GM18517 (cell line): ENCODE measurements around the gene GOLGA6L2.
"Not testable (repeated sequence)": the region's sequence is repeated elsewhere in the genome, so short reads cannot be mapped to it uniquely, and the experiment has no call there.

ENCODE experiments used
- ATAC-seq: cut with Tn5 transposase; IDR thresholded peaks from one replicate; pipeline ENCODE4 v1.9.1; 2021; ENCODE audit warnings: mild to moderate bottlenecking, moderate library complexity; ENCODE audit not compliant: unreplicated experiment

GOLGA6L2 gene

GRCh38 chr15:23447107-23447500 lies at the start of gene GOLGA6L2:
Gene GOLGA6L2, minus strand, starts transcription at chr15:23447243. Its CDS starts 62 bp downstream, at chr15:23447181.
- no peak for ATAC-seq

DNA sequence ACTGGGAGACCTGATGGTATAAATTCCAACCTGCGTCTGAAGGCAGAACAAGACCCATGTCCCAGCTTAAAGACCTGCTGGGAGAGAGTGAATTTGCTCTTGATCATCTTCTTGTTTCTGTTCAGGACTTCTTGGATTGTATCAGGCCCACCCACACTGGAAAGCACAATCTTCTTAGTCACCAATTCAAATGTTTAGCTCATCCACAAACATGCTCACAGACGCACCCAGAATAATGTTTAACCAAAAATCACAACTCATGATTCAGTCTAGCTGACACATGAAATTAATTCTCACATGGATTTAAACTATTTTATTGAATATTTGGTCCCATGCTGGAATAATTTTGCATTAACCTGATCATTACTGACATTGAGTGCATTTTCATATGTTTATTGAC lies 37.8 kb upstream of the GOLGA6L2 start:
- ATAC-seq, result no peak

DNA sequence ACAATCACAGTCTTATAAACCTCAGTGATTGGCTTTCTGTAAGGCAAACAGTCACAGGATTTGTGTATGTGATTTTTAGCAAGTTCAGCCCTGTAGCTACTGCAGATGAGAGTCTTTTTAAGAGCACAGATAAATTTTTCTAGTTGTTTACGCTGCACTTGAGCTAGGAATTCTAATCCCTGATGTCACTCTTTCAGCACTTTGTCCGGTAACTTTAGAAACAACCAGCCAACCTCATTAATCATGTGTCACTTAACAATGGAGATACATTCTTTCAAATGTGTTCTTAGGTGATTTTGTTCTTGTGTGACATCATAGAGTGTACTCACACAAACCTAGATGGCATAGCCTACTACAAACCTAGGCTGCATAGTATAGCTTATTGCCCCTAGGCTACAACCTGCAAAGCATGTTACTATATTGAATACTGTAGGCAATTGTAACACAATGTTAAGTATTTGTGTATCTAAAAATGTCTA lies 36.8 kb upstream of the GOLGA6L2 start:
- ATAC-seq, result no peak

- no peak for ATAC-seq
Measured at GRCh38 chr15:23482764-23483489, 35.9 kb upstream of the GOLGA6L2 start.

GRCh38 chr15:23482228-23482627 lies 35.2 kb upstream of the GOLGA6L2 start:
- no peak for ATAC-seq

- no peak for ATAC-seq
Measured at GRCh38 chr15:23477920-23478319, 30.9 kb upstream of the GOLGA6L2 start.

- no peak for ATAC-seq
Measured at GRCh38 chr15:23472678-23473077, 25.6 kb upstream of the GOLGA6L2 start.

DNA sequence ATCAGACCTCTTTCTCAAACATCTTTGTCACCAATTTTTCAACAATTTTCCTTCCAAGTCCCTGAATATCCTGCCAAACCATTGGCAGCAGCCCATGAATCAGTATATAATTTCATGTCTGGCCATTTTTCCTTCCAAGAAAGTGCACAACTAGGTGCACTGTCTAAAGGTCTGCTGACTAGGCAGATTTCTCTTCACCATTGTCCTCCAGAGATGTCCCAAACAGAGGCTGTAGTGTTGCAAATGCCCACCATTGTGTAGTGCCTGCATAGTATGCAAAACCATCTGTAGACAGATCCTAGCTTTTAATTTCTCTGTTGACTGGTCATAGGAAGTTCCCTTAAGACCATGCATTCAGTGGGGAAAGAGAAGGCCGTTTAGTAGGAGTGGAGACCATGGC lies 25.0 kb upstream of the GOLGA6L2 start:
- no peak for ATAC-seq

DNA sequence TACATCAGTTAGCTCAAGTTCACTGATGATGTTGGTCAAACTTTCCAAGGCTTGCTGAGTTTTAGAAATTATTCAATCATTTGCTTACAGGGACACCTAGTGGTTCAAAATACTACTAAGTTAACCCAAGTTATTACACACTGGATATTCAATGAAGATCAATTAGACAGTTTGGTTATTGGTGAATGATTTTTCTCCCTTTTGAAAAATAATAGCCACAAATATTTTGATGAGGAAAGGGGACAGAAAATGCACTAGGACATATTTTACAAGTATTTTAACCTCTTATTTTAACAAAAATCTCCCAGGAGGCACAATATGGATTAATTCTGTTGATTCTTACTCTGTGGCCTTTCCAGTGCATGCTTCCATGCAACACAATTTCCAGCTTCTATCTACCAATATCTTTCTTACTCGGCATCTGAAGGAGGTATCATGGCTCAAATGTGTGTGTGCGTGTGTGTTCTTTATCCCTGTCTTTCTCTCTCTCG lies 20.1 kb upstream of the GOLGA6L2 start:
- no peak for ATAC-seq

GRCh38 chr15:23457890-23458289 lies 10.8 kb upstream of the GOLGA6L2 start:
- no peak for ATAC-seq

DNA sequence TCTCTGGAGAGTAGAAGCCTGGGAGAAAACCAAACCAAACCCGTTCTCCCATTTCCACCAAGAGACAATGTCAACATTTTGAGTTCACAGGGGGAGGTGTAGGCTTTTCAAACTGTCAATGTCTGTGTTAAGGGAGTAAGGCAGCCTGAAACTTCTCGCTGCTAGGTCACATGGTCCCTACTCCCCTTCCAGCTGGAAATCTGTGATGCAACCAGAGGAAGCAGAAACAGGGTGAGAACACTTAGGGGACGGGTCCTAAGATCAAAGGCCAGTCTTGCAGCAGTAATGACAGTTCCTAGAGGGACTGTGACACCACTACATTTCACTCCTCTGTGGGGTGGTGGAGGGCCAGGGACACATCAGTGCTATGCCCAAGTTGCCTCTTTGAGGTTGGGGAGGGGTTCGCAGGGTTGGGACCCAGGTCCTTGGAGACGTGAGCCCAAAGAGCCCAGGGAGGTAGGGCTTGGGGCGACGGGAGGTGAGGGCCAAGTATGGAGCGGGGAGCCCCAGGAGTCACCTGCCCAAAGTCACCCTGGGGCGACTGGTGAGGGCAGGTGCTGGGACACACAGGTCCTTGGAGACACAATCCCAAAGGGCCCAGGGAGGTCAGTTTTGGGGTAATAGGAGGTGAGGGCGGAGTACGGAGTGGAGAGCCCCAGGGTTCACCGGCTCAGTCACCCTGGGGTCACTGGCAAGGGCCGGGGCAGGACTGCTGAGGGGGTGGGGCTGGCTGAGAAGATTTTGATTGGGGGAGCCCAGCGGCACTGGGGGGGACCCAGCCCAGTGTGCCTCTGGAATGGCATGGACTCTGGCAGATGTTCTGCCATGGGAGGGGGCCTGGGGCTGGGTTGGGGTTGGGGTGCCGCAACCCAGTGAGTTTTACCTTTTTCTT lies 582 bp downstream of the GOLGA6L2 start:
- no peak for ATAC-seq

DNA sequence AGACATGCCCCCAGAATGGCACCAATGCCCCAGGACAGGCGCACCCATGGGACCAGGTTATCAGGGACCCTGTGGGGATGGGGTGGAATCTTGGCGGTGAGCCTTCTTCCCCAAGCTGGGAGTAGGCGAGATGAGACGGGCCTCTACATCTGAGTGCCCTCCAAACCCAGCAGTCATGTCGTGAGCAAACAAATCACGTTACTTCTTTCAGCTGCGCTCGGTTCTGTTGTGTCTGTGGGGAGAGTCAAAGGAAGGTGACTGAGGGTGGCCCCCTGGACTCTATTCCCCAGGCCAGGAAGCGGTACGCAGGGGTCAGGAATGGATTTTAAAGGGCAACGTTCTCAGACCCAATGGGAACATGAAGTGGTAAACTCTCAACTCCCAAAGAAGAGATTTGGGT lies 2.8 kb downstream of the GOLGA6L2 start:
- no peak for ATAC-seq

- ATAC-seq, result no peak
Measured at GRCh38 chr15:23441204-23441603, 5.8 kb downstream of the GOLGA6L2 start.

- ATAC-seq, result no peak
Measured at GRCh38 chr15:23440596-23440995, 6.4 kb downstream of the GOLGA6L2 start.

GRCh38 chr15:23439513-23439912 lies 7.5 kb downstream of the GOLGA6L2 start:
- no peak for ATAC-seq

- no peak for ATAC-seq
Measured at GRCh38 chr15:23438816-23439466, 8.1 kb downstream of the GOLGA6L2 start.

DNA sequence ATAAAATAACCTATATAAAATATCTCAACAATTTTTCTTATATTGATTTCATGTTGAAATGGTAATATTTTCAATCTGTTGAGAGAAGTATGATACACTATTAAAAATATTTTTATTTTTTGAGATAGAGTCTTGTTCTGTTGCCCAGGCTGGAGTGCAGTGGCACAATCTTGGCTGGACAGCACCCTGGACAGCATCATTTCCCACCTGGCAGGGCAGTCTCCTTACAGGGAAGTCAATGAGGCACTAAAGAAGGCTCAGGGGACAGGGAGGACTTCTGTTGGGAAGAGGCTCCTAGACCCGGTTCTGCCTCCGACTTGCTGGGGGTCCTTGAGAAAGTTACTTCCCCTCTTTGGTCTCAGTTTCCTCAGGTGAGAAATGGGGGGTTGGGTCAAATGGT lies 9.4 kb downstream of the GOLGA6L2 start:
- ATAC-seq, result no peak

- ATAC-seq, result no peak
Measured at GRCh38 chr15:23437146-23437545, 9.9 kb downstream of the GOLGA6L2 start.

DNA sequence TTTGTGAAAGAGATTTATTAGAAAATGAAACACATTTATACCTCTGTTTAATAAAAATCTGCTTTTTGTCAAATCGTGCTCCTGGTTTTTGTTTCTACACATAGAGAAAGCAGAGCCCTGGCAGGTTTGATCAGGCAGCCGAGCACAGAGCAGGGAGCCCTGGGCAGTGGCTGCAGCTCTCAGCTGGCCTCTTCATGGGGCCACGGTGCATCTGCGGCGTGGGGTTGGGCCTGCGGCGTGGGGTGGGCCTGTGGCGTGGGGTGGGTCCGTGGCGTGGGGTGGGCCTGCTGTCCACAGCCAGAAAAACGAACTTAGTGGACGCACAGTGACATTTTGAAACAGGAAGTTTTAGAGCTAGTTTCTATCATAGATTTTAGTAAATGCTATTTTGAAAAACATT lies 10.6 kb downstream of the GOLGA6L2 start:
- no peak for ATAC-seq

- not testable (repeated sequence) for ATAC-seq
Measured at GRCh38 chr15:23434699-23435098, 12.3 kb downstream of the GOLGA6L2 start.

- ATAC-seq, result not testable (repeated sequence)
Measured at GRCh38 chr15:23425327-23425726, 21.7 kb downstream of the GOLGA6L2 start.
